ENCODE results near the gene DPH5.

- no peak for TF ChIP-seq CTCF (IDR thresholded peaks at IDR 0.05; ENCODE audit: low read depth, low read length)
- TF ChIP-seq EZH2phosphoT487 (IDR thresholded peaks at IDR 0.05; ENCODE audit: low read depth) = no peak
Measured at GRCh38 chr1:101033017-101033416, 7.4 kb upstream of the DPH5 start.
